Head of caudate nucleus (tissue), 42 donors: ENCODE results near the gene CCDC85B.

Experiments
- DNase-seq, 42 donors: peaks; one replicate each; pipeline versions ENCODE4 v3.0.0 to v3.0.0-alpha.2; 2020 to 2021; ENCODE audit warnings: mixed read lengths in 7 of 42
- intact Hi-C: fragments of 100-400 bp; cut with DNase I; formaldehyde crosslinking; loops from one replicate; pipeline ENCODE4 v1.15.0; 2022

Gene CCDC85B

GRCh38 chr11:65880844-65881421 lies 9.5 kb upstream of the CCDC85B start:
- intact Hi-C loops, result loop anchor here (5.0 to 10.0 kb wide), 2 partner anchors 36 to 114 kb away; partner anchors contain the start of genes C11orf68 and DRAP1
- DNase-seq, result no peak

GRCh38 chr11:65882120-65883057 lies 8.1 kb upstream of the CCDC85B start:
- DNase-seq, result no peak
- intact Hi-C loops, result loop anchor here (5.0 to 10.0 kb wide), 2 partner anchors 35 to 112 kb away; partner anchors contain the start of genes C11orf68 and DRAP1

- intact Hi-C loops, result loop anchor here (5.0 to 10.0 kb wide), 2 partner anchors 34 to 112 kb away; partner anchors contain the start of genes C11orf68 and DRAP1
Measured at GRCh38 chr11:65883058-65883761, 7.3 kb upstream of the CCDC85B start.

GRCh38 chr11:65883786-65884715 lies 6.4 kb upstream of the CCDC85B start:
- no peak for DNase-seq
- intact Hi-C loops, result loop anchor here (5.0 to 10.0 kb wide), 2 partner anchors 33 to 111 kb away; partner anchors contain the start of genes C11orf68 and DRAP1

More at GRCh38 chr11:65883058-65883761, 7.3 kb upstream of the CCDC85B start:
- no peak for DNase-seq

- intact Hi-C loops, result loop anchor here (5.0 to 10.0 kb wide), 2 partner anchors 33 to 110 kb away; partner anchors contain the start of genes C11orf68 and DRAP1
- DNase-seq, result peak; percentile 55 to 93 (median 82)
Measured at GRCh38 chr11:65884716-65885092, 5.8 kb upstream of the CCDC85B start.

GRCh38 chr11:65885231-65885630 lies 5.2 kb upstream of the CCDC85B start:
- no peak for DNase-seq
- intact Hi-C loops, result loop anchor here (10.0 kb wide), 1 partner anchor 110 kb away; no protein-coding TSS in a partner anchor

GRCh38 chr11:65885808-65886536 lies 4.5 kb upstream of the CCDC85B start:
- intact Hi-C loops, result loop anchor here (10.0 kb wide), 1 partner anchor 109 kb away; no protein-coding TSS in a partner anchor
- no peak for DNase-seq

GRCh38 chr11:65886826-65887722 lies 3.4 kb upstream of the CCDC85B start:
- intact Hi-C loops, result loop anchor here (10.0 kb wide), 1 partner anchor 108 kb away; no protein-coding TSS in a partner anchor
- no peak for DNase-seq

- peak in 11 of 42 donors; percentile 25 to 72 (median 54) for DNase-seq
- intact Hi-C loops, result loop anchor here (10.0 kb wide), 1 partner anchor 107 kb away; no protein-coding TSS in a partner anchor
Measured at GRCh38 chr11:65887723-65888162, 2.7 kb upstream of the CCDC85B start.

GRCh38 chr11:65888163-65888814 lies 2.2 kb upstream of the CCDC85B start, which contains the start of gene FIBP:
Gene FIBP (minus strand): TSS chr11:65888471. CDS start chr11:65888418, 53 bp downstream.
- intact Hi-C loops, result loop anchor here (10.0 kb wide), 1 partner anchor 107 kb away; no protein-coding TSS in a partner anchor
- DNase-seq, result peak; percentile 92 to 99 (median 97)

GRCh38 chr11:65891219-65892136 lies 1.0 kb downstream of the CCDC85B start:
- intact Hi-C loops, result loop anchor here (5.0 kb wide), 1 partner anchor 34 kb away; the partner anchor contains the start of gene CFL1
- DNase-seq, result peak in 13 of 42 donors; percentile 22 to 67 (median 44)

GRCh38 chr11:65892137-65892540 lies 1.7 kb downstream of the CCDC85B start:
- intact Hi-C loops, result loop anchor here (5.0 kb wide), 1 partner anchor 35 kb away; the partner anchor contains the start of gene CFL1
- DNase-seq, result peak in 6 of 42 donors; percentile 31 to 57 (median 49)

GRCh38 chr11:65892661-65893317 lies 2.3 kb downstream of the CCDC85B start:
- intact Hi-C loops, result loop anchor here (5.0 kb wide), 1 partner anchor 35 kb away; the partner anchor contains the start of gene CFL1
- DNase-seq, result peak in 2 of 42 donors; percentile 5 to 40
